HG03159 (cell line): ENCODE results near the gene SORD.
"Not testable (repeated sequence)": the region's sequence is repeated elsewhere in the genome, so short reads cannot be mapped to it uniquely, and the experiment has no call there.

Experiments used
- ATAC-seq: cut with Tn5 transposase; IDR thresholded peaks from one replicate; pipeline ENCODE4 v1.9.1; 2021; ENCODE audit warnings: mild to moderate bottlenecking, moderate library complexity; ENCODE audit not compliant: unreplicated experiment

Gene SORD

DNA sequence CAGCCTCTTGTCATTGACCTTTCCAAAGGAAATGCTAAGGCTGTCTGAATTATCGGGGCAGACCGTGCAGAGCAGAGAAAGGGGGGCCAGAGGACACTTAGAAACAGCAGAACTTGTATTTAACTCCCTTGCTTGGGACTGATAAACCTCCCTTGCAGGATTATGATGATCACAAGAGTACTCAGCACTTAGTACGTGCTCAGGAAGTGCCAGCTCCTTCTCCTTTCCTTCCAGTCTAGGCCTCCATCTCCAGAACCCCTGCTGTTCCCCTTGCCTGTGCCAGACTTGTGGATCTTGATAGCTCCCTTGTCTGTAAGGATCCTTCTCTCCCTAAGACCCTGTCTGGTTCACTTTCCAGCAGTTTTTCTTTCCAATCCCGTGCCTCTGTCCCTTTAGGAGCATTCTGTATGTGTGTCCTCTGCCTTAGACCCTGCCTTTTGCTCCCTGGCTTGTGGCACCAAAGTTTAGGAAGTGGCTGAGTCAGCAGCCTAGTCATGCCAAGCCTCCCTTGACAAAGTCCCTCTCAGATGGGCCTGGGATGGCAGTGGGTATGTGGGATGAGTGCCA, 747 bp downstream of the SORD start:
- ATAC-seq, result no peak

DNA sequence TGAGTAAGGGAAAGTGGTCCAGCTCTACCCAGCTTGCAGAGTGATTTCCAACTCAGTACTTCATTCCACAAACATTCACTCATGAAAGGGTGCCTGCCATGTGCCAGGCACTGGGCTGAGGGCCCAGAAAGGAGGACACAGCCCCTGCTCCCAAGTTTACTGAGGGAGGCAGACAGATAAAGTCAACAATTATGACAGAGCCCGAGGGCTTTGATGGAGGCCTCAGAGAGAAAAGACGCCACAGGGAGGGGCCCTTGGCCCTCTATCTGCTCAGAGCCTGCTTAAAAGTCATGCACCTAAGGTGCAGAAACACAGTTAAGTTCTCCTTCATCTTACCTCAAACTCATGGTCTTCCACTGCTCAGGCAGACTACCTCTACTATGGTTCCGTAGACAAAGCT, 1.7 kb downstream of the SORD start:
- not testable (repeated sequence) for ATAC-seq

- not testable (repeated sequence) for ATAC-seq
Observed at GRCh38 chr15:45025627-45026026, 2.6 kb downstream of the SORD start.

DNA sequence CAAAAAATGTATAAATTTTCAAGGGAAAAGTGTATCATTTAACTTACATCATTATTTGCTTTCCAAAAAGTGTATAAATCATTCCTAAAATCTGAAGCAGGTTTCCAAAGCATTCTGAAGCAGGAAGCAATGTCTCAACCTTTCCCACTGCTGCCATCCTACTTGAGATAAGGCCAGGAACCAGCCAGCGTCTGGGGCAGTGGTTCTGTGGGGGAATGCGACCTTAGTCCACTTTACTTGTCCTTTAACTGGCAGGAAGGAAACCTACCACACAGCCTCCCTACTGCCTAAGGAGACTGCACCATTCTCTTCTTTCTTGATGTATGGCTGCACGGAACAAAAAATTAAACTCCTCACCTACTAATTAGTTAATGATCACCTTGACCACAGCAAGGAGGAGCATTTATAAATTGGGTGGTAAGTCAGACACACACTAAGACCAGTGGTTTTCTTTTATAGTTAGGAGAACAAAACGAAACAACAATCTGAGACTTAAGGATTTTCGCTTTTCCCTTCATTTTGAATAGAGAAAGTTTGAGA, 3.7 kb downstream of the SORD start:
- no peak for ATAC-seq

- ATAC-seq, result no peak
Observed at GRCh38 chr15:45027220-45027619, 4.2 kb downstream of the SORD start.

DNA sequence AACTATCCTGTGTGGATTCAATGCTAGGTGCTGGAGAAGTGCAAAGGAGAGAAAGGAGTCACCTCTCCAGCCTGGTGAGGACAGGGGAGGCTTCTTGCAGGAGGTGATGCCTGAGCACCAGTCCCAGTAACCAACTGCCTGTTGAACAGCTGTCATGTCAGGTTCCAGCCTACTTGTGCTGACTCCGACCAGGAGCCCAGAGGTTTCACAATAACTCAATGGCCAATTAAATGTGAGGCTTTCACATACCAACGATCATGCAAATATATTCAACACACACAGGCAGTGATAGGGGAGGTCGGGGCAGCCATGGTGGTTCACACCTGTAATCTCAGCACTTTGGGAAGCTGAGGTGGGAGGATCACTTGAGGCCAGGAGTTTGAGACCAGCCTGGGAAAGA, 7.7 kb downstream of the SORD start:
- no peak for ATAC-seq

DNA sequence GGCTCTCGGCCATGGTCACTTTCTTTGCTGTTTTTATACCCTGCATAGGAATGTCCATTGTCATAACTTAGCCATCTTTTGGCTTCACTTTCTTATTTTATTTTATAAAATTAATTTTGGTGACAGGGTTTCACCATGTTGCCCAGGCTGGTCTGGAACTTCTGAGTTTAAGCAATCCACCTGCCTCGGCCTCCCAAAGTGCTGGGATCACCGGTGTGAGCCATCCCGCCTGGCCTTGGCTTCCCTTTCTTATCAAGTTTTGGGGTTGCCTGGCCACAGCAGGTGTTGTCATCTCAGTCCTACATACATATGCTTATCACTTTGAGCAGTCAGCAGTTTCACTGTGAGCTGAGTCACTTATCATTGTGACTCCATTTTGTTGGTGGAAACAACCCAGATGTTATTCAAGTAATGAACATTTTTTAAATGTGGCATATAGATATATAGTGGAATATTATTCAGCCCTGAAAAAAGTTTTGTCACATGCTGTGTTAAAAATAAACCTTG, 8.6 kb downstream of the SORD start:
- ATAC-seq, result not testable (repeated sequence)

DNA sequence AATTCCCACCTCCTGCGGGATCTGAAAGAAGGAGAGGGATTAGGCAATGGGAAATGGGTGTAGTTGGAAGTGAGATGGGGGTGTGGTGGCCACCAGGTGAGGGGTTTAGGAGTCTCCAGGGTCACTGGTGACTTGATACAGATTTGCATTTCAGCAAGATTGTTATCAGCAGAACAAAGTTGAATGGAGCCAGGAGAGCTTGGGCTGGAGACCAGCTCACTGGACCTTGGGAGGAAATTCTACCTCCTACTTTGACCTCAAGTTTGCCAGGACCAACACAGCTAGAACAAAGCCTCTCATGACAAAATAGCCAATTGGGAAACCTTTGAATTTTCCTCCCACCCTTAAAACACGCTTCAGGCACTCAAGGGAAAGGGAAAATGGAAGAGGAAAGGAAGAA, 9.5 kb downstream of the SORD start:
- ATAC-seq, result not testable (repeated sequence)

DNA sequence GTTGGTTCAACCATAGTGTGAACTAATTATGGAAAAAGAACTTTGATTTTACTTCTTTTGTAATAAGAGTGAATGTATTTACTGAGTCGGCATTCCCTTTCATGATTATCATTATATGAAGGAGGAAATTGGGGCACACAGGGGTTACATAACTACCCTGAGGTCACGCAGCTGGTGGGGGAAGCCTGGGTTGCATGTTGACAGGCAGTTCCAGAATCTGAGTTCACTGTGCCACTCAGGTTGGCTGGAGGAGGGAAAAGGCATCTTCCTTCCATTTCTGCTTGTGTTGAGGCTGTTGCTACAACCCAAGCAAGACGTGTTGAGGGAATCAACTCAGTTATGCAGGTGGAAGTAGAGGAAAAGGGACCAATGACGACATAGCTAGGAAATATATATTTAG, 11.1 kb downstream of the SORD start:
- not testable (repeated sequence) for ATAC-seq

DNA sequence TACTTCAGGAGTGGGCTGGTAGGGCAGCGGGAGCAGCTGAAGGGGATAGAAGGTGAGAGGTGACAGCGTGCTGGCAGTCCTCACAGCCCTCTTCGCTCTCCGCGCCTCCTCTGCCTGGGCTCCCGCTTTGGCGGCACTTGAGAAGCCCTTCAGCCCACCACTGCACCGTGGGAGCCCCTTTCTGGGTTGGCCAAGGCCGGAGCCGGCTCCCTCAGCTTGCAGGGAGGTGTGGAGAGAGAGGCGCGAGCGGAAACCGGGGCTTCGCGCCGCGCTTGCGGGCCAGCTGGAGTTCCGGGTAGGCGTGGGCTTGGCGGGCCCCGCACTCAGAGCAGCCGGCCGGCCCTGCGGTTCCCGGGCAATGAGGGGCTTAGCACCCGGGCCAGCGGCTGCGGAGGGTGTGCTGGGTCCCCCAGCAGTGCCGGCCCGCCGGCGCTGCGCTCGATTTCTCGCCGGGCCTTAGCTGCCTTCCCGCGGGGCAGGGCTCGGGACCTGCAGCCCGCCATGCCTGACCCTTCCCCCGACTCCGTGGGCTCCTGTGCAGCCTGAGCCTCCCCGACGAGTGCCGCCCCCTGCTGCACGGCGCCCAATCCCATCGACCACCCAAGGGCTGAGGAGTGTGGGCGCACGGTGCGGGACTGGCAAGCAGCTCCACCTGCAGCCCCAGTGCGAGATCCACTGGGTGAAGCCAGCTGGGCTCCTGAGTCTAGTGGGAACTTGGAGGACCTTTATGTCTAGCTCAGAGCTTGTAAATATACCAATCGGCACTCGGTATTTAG, 11.8 kb downstream of the SORD start:
- not testable (repeated sequence) for ATAC-seq

- peak; percentile 73 for ATAC-seq
Observed at GRCh38 chr15:45036812-45037781, 14.1 kb downstream of the SORD start.

GRCh38 chr15:45037936-45038335, 14.9 kb downstream of the SORD start:
- no peak for ATAC-seq

DNA sequence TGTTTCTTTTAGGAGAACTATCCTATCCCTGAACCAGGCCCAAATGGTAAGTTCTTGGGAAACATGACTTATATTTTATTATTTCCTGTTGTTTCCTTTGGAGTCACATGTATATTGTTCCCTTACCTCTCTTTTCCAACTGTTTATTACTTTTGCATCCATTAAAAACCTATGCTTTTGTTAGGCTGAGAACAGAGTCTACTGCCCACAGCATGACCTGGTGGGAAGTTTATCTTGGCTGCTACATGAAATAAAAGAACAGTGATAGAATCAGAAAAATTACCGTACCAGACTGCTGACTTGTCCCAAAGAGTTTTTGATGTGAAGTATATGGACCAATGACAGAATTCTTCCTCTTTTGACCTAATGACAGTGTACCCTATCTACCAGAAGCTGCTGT, 17.4 kb downstream of the SORD start:
- not testable (repeated sequence) for ATAC-seq

- not testable (repeated sequence) for ATAC-seq
Observed at GRCh38 chr15:45041538-45041937, 18.5 kb downstream of the SORD start.

DNA sequence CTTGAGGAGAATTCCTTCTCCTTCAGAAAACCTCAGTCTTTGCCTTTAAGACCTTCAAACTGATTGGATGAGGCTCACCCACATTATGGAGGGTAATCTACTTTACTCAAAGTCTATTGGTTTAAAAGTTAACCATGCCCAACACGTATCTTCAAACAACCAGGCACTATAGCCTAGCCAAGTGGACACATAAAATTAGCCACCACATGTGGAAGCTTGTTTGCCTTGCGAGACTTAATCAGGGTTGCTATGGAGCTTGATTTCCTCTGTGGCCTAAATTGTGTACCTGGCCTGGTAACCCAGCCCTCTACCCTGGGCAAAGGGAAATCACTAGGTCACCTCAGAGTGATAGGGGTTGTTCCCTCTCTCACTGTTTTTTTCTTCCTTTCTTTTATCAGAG, 19.9 kb downstream of the SORD start:
- ATAC-seq, result not testable (repeated sequence)

DNA sequence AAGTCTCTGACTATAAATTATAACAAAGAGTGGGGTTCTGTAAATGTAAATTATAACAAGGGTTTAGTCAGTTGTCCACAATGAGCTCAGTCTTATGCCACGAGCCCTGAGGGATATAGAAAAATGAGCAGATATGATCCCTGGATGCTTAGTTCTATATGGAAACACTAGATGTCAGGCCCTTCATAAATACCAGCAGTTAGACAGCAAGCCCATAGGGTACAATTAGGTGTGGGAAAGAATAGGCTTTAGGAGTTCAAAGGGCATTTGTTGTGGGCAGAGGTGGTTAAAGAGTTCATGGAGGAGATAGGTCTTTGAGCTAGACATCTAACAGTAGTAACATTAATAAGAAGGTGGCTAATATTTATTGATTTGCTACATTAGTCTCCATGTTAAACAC, 21.3 kb downstream of the SORD start:
- not testable (repeated sequence) for ATAC-seq

- not testable (repeated sequence) for ATAC-seq
Observed at GRCh38 chr15:45048449-45048793, 25.4 kb downstream of the SORD start.

- no peak for ATAC-seq
Observed at GRCh38 chr15:45048794-45049631, 26.0 kb downstream of the SORD start.

DNA sequence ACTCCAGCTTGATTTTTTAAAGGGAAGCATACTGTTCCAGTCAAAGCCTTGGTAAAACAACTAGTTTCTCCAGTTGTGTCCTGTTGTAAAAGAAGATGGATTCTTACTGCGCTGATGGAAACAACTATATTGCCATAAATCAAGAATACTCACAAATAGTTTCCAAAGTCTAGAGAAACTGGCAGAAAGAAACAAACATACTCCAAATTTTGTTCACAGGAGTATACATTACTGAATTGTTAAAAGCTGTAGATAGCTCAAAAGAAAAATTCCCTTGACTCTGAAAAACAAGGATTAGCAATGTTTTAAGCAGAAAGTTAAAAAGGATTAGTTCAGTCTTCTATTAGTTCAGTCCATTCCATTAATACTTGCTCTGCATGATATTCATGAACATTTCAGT, 27.6 kb downstream of the SORD start:
- ATAC-seq, result no peak

- not testable (repeated sequence) for ATAC-seq
Observed at GRCh38 chr15:45052676-45053075, 29.7 kb downstream of the SORD start.
